Right ventricle myocardium superior (tissue), 1 donor: ENCODE measurements around the gene TATDN2. TPM values are rescaled to one million over a fixed set of nuclear protein-coding genes. Genes with fewer than 3 reads are reported as not detected.
"Not testable (repeated sequence)": the region's sequence is repeated elsewhere in the genome, so short reads cannot be mapped to it uniquely, and the experiment has no call there.

ENCODE experiments used
- ATAC-seq: fragments of 200-7000 bp; cut with Tn5 transposase; one replicate; pipeline ENCODE4 v1.9.1; 2020; ENCODE audit warnings: mild to moderate bottlenecking; ENCODE audit not compliant: poor library complexity
- DNase-seq: peaks from one replicate; pipeline ENCODE4 v3.0.0-alpha.2; 2020
- intact Hi-C: fragments of 100-400 bp; cut with DNase I; formaldehyde crosslinking; loops from one replicate; pipeline ENCODE4 v1.11.2; 2022
- total RNA-seq: library from RNA; stranded (reverse); fragmentation: NEBNext Ultra II Directional; extraction: Animal tissue kit (Norgen Biotek cat#: 25700); gene quantifications from one replicate; pipeline ENCODE4 v1.2.1, GENCODE V29; 2021
- donor health status: DM: no; HTN: yes; CAD: no; lungs with severe emphysema.

Gene TATDN2
- total RNA-seq, 1 donor from 2014 or later: 16.4 TPM

DNA sequence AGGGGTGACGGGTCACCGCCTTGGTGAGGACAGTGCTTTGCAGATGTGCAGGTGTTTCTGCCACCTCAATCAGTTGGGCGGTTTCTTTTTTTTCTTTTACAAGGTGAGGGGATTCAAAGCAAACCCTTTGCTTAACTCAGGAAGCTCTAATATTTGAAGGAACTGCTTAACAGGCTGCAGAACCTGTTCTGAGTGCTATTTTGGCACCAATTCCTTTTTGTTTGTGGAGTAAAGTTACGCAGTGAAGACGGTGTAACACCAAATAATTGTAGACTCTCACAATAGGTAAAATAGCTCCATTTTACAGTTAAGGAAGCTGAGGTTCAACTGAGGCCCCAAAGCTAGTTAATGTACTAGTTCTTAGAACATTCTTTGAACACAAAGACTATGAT, 37.9 kb downstream of the TATDN2 start:
- no peak for DNase-seq
- intact Hi-C loops: no loop called here
- ATAC-seq: no peak

DNA sequence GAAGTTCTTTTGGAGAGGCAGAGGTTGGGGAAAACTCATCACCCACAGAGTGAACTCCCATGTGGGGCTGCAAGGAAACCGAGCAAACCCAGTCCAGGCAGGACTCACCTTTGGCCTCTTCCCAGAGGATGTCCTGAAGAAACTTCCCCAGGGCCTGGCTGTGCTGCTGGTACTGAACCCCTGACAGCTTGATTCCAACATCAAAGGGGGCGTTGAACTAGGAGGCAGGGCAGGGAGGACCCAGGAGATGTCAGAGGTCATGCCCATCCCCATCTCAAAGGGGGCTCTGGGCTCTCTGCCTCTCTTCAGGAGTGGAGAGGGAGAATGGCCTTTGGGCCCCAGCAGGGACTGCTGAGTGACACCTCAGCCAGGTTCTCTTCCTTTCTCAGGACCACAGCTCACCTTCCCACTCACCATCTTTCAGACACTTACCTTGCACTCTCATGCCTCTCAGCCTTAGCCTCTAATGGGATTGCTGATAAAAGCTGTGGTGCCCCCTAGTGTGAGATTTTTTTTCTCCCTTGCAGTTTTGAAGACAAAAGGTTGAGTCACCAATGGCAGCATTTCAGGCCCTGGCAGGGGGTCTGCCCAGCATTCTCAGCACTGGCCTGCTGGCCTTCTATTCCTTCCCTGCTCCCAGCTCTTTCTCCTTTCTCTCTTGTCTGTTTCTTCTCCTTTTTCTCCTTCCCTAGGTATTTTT, 38.5 kb downstream of the TATDN2 start:
- ATAC-seq: no peak
- intact Hi-C loops: no loop called here
- DNase-seq: no peak

DNA sequence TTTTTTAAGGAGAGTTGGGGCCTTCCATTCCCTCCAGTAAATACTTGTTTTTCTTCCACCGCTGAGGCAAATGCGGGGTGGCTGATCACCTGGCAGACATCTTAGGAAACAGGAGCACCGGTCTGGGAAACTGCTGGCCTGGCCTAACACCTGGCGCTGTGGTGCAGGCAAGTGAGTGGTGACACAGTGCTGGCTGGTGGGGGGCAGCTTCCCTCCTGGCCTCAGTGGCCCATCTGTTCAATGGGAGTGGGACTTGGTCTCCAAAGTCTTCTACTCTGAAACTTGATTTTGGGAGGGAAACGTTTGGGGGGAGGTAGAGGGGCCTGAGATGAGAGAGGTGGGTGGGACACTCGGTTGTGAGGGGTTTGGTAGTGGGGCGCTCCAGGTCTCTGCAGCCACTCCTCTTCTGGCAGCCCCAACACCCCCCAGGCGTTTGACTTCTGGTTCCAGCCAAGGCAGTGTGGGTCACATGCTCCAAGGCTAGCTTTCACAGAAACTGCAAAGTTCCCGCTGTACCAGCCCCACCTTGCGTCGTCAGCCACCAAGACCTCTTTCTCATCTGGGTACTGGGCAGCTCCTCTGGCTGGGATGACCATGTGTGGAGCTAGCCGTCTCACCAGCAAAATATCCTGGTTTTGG, 39.8 kb downstream of the TATDN2 start:
- intact Hi-C loops: no loop called here
- ATAC-seq (no peak), DNase-seq (no peak)

- ATAC-seq (no peak), DNase-seq (no peak)
- intact Hi-C loops: no loop called here
Observed at GRCh38 chr3:10288575-10288960, 40.3 kb downstream of the TATDN2 start.

- ATAC-seq (no peak), DNase-seq (no peak)
- intact Hi-C loops: no loop called here
Observed at GRCh38 chr3:10289077-10289476, 40.8 kb downstream of the TATDN2 start.

GRCh38 chr3:10289787-10290355, 41.6 kb downstream of the TATDN2 start:
- DNase-seq (no peak), ATAC-seq (no peak)
- intact Hi-C loops: no loop called here

- intact Hi-C loops: no loop called here
- ATAC-seq (no peak), DNase-seq (no peak)
Observed at GRCh38 chr3:10290481-10291176, 42.4 kb downstream of the TATDN2 start.

DNA sequence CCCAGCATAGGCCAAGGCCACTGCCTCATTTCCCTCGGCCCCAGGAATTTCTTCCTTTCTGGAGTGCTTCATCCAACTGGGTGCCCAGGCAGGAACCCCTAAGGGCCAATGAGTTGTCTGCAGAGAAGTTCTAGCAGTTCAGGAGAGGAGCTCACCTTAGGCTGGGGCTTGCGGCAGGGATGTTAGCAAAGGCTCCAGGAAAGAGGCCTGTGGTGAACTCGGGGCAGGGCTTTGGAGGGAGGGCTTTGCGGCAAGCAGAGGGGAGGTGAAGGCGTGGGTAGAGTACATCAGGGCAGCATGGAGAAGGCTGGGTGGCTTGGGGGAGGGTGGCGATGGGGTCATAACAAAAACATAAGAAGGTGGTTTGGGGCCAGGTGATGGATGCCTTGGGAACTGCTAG, 43.4 kb downstream of the TATDN2 start:
- intact Hi-C loops: no loop called here
- ATAC-seq: no peak

DNA sequence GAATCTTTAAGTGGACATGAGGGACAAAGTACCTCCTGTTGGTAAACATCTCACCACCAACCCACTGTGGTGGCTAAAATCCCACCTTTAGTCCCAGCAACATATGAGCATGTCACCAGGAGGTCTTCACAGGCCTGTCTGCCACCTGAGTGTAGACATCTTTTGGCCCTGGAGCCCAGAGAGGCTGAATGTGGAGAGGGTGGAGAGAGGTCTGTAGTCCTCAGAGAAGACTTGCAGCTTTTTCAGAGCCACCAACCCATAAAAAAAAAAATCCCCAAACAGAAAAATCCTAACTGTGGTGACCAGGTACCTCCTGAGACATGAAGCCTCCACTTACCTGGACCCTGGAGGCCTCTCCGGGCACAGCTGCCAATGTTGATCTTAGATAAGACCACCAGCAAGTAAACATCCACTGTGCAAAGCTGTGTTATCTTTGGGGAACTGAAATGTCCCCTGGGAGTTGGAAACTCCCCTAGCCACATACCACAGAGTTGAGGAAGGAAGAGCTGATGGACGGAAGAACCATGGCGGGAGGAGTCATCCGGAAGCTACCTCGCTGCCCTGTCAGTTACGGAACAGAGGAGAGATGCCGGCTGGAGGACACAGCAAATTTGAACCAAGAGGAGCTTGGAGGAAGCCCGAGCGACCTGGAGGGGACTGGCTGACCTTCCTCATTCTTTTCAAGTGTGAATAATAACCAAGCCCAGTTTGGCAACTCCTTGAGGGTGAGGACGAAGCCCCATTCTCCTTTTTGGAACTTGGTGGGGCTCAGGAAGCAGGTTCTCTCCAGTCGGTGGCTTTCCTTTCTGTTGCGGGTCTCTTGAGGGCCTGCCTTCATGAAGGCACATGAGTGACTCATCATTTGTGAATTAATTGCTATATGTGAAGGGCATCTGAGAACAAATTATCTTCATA, 44.5 kb downstream of the TATDN2 start, which contains the start of gene GHRL:
Gene GHRL, minus strand, starts transcription at position 443 of the 915 bp plus-strand sequence. CDS start 2,767 bp downstream, outside the sequence.
- no peak for DNase-seq
- intact Hi-C loops: no loop called here

More for the DNA sequence above, 43.4 kb downstream of the TATDN2 start:
- DNase-seq: no peak

GRCh38 chr3:10294030-10294586, 45.8 kb downstream of the TATDN2 start:
- intact Hi-C loops: no loop called here
- no peak for DNase-seq

More for the DNA sequence above, 44.5 kb downstream of the TATDN2 start, which contains the start of gene GHRL:
- ATAC-seq: no peak

GRCh38 chr3:10298064-10298463, 49.8 kb downstream of the TATDN2 start:
- ATAC-seq, DNase-seq, intact Hi-C loops: not testable (repeated sequence)

More at GRCh38 chr3:10294030-10294586, 45.8 kb downstream of the TATDN2 start:
- ATAC-seq: no peak

DNA sequence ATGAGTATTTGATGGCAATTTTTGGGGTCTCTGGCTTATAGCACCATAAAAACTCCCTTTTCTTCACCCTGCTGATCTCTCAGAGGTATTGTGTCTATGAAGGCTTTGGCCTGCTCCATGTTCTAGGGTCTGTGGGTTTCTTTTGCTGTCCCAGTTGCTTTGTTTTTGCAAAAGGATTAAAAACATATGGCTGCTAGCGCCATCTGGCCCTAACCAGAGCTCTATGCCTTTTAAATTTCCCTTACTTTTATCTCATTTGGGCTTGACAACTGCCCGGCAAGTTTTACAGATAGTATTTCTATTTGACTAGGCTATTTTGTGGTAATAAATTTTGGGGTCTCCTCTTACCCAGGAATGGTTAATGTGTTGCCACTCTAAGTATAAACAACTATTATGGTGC, 50.9 kb downstream of the TATDN2 start:
- intact Hi-C loops: no loop called here
- no peak for ATAC-seq

DNA sequence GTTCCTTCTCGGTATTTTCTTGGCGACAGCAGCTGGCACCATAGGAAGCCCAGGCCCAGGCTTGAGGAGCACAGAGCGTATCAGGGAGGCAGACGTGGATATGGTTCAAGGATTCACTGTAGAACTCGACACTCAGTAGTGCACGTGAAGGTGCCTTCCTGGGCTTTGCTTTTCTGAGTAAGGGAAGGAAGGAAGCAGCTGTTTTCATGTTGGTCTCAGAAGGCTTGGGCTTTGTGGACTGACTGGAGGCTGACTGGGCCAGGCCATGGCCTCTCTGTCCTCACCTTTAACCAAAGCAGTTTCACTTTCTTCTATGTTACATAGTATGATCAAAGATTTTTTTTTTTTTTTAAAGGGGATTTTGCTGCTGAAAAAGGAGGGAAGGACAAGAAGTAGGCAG, 51.4 kb downstream of the TATDN2 start:
- intact Hi-C loops: no loop called here
- DNase-seq (no peak), ATAC-seq (no peak)

More for the DNA sequence above, 50.9 kb downstream of the TATDN2 start:
- DNase-seq: no peak

GRCh38 chr3:10300087-10300486, 51.8 kb downstream of the TATDN2 start:
- ATAC-seq: no peak
- intact Hi-C loops: no loop called here
- DNase-seq: no peak

DNA sequence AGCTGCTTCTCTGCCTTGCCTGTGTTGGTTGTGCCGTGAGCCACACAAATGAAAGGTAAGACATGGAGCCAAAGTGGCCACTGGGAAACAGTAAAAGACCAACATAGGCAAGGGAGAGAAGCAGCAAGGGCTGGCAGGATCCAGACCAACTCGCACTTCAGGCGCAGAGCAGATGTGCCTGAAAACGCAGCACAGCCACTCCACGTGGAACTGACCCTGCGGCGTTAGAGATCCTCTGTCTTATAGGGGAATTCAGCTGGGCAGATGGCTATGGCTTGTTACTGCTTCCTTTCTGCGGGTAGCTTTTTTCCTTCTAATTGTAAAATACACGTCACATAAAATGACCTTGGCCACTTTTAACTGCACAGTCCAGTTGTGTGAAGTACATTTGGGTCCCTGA, 54.8 kb downstream of the TATDN2 start:
- intact Hi-C loops: no loop called here
- DNase-seq (no peak), ATAC-seq (no peak)

- intact Hi-C loops: no loop called here
- ATAC-seq (no peak), DNase-seq (no peak)
Observed at GRCh38 chr3:10303785-10304184, 55.5 kb downstream of the TATDN2 start.

- no peak for ATAC-seq
- intact Hi-C loops: no loop called here
- DNase-seq: no peak
Observed at GRCh38 chr3:10304905-10305304, 56.6 kb downstream of the TATDN2 start.

DNA sequence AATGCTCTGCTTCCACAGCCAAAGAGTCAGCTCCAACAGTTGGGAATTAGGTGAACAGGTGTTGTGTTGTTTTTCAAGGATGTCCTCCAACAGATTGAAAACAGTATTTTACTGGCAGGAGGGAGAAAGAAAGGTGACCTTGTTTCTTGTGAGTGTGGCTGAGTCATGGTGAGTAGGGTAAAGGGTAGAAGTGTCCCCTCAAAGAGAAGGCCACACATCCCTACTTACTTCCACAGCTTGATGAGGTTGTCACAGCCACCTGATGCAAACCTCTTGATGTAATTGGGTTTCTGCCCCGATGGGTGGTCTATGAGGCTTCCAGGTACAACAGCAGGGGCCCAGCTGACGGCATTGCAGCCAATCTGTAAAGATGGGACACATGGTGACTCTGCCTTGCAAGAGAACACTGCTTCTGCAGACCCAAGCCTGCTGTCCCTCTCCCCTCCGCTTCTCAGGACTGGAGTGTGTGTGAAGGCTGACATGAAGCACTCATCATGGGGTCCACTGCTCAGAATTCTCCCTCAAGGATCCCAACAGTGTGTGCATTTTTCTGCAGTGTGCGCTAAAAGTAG, 57.2 kb downstream of the TATDN2 start:
- ATAC-seq (no peak), DNase-seq (no peak)
- intact Hi-C loops: no loop called here
